NCI-H1436 (cell line): ENCODE measurements around the gene IMPDH1.

ENCODE experiments used
- DNase-seq: peaks from one replicate; lab custom pipeline; 2025; lab: John Stamatoyannopoulos, UW

Gene IMPDH1

DNA sequence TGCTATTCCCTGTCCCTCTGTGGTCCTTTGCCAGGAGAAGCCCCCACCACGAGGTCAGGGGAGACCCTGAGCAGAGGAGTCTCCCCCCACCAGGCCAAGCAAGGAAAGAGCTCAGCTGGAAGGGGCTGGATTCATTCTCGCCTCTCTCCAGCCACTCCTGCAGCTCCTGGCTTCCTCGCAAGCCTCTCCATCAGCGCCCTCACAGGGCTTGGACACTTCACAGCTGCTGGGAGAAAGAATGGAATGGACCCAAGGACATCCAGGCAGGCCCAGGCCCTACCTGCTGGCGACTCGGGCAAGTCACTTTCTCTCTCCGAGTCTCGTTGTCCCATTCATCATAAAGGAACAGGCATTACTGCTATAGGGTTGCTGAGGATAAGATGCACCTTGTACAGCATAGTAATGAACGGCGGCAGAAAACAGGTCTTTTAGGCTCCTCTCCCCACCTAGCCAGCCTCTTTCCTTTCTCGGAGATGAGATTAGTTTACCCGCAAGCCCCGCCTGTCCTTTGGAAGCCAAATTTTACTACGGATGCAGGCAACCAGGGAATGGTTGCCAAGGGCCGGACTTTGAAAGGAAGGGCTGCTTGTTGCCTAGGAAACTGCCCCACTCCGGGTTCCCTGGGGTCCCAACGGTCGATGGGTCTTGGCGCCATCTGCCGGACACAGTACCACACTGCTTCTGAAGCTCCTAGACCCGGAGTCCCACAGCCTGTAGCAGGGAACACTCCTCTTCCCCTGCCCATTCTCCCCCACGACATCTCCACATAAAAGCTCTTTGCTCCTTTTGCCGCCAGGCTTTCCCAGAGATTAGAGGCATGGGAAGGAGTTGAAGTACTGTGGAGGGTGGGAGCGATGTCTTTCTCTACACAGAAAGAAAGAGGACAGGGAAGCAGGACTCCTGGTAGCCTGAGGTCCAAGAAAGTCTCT, 22.3 kb downstream of the IMPDH1 start:
- peak; percentile 64 for DNase-seq

DNA sequence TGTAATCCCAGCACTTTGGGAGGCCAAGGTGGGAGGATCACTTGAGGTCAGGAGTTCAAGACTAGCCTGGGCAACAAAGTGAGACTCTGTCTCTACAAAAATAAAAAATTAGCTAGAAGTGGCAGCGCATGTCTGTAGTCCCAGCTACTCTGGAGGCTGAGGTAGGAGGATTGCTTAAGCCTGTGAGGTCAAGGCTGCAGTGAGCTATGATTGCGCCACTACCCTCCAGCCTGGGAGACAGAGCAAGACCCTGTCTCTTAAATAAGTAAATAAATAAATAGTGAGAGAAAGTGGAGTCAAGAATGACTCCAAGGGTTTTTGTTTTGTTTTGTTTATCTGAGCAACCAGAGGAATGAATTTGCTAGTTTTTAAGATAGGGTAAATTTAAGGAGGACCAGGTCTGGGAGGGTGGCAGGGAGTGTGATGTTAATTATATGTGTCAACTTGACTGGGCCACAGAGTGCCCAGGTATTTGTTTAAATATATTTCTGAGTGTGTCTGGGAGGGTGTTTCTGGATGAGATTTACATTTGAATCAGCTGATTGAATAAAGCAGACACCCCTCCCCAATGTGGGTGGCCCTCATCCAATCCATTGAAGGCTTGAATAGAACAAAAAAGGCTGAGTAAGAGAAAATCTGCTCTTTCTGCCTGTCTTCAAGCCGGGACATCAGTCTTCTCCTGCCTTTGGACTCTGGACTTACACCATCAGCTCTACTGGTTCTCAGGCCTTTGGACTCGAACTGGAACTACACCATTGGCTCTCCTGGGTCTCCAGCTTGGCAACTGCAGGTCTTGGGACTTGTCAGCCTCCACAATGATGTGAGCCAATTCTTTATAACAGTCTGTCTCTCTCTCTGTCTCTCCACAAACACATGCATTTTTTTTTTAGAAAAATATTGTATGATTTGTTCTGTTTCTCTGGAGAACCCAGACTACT, 23.5 kb downstream of the IMPDH1 start:
- no peak for DNase-seq

DNA sequence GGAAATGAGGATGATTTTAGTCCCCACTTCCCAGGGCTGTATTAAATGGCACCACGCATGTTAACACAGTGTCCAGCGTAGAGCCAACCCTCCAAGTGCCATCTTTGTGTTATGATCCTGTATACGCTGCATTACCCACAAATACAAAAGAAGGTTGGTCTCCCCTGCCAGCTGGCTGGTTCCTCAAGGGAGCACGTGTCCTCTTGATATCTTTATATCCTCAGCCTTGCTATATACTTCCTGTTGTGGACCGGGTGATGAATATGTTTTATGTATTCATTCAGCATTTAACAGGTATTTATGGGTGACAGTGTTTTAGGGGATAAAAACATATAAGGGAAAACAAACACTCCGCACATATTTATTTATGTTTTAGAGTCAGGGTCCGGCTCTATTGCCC, 25.1 kb downstream of the IMPDH1 start:
- no peak for DNase-seq

DNA sequence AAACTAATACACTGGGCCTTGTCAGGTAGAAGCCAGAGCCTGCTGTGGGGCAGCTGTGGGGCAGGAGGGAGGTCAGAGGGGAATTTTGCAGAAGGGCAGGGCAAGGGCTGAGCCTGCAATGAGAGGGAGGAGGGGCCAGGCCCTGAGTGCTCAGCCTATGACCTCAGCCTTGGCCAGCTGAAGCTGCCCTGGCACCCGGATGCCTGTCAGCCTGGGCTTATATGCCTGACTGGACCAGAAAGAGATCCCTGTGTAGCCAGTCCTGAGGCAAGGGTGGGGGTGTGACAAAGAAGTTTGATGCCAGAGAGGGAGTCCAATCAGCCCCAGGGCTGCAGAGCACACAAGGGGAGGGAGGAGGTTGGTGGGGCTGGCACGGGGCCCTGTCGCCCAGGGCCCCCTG, 26.0 kb downstream of the IMPDH1 start:
- no peak for DNase-seq

DNA sequence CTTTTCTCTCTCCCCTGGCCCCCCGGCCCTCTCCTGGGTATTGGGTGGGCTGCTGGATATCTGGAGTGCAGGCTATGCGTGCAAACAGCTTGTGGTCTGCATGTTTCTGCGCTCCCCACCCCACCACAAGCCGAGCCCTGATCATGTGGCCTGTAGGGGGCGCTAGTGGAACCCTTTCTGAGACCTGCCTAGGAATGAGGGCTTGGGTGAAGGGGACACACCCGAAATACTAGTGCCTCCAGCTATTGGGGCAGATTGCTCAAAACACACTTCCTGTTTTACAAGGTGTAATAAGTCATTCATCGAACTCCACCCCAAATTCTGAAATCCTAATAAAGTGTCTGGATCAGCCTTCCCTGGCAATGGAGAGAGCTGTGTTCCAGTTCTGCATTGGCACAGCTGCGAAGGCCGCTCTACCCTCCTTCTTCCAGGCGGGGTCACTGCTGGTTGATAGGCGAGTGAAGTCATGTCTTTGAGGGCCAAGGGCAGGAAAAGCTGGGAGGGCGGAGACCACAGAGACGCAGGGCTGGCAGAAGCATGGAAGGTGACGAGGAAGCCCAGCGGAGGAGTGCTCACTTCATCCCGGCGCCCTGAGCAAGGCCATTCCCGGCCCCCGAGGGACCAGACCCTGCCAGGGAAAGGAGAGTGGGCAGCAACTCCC, 28.5 kb downstream of the IMPDH1 start:
- DNase-seq: no peak

DNA sequence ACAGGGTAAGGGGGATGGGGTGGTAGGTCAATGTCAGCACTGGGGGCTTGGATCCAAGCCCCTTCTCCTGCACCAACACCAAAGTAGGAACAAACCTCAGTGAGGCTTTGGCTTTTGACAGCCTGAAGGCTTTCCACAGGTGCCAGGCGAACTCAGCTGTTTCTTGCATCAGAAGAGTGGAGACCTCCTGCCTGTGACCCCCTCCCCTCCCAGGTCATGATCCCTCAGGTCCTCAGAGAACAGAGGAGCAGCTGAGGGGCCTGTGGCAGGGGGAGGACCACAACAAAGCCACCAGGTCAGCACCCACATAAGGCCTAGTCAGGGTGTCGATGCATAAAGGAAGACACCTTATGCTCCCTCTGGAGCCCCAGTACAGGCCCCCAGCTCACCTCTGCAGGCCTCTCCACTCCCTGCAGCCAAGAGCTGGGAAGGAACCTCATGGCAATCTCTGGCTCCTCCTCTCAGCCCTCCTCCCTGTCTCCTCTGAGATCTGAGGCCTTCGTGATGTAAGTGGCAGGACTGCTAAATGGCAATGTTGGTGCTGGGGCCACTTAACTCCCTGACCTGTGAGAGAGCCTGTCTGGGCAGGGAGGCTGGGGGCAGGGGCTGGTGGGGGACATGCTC, 29.2 kb downstream of the IMPDH1 start:
- DNase-seq: no peak

DNA sequence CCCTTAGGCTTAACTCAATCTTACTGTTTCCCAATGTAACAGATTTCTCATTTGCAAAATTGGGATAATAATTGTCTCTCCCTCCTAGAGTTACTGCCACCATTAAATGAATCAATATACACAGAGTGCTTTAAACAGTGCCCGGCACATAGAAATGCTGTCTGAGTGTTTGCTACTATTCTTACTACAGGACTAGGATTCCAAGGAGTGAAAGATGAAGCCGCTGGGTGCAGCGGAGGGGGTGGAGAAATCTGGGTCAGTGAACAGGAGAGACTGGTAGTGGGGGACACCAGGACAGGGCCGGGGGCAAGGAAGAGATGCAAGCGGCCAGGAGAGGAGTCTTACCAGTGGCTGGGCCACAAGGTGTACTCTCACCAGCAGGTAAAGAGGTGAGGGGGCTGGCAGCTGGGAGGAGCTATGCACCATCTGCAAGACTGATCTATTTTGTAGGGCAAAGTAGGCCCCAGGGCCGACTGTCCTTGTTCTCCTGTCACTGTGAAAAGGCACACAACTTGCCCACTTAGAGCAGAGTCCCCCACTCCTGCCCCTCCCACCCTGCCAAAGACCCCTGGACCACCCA, 29.8 kb downstream of the IMPDH1 start:
- DNase-seq: no peak

DNA sequence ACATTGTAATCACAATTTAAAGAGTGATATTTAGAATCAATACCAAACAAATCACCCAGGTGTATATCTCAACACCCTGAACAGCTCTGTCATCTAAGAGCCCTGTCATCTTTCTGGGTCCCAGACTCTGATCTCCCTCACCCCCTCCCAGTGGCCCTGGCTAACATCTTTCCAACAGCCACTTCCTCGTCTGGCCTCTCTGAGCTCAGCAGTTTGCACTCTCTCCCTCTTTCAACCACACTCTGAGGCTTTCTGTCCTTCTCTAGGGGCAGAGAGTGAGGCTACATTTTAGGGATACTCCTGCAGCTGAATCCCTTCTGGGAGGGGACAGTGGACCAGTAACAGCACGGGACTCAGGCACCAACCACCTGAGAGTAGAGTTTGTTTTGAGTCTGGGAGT, 31.1 kb downstream of the IMPDH1 start:
- DNase-seq: no peak

DNA sequence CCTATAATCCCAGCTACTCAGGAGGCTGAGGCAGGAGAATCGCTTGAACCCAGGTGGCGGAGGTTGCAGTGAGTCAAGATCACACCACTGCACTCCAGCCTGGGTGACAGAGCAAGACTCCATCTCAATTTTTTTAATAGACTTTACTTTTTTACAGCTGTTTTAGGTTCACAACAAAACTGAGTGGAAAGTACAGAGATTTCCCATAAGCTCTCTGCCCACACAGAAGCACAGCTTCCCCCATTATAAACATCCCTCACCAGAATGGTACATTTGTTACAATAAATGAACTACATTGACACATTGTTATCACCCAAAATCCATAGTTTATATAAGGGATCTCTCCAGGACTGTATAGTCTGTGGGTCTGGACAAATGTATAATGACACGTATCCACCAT, 33.7 kb downstream of the IMPDH1 start:
- no peak for DNase-seq

DNA sequence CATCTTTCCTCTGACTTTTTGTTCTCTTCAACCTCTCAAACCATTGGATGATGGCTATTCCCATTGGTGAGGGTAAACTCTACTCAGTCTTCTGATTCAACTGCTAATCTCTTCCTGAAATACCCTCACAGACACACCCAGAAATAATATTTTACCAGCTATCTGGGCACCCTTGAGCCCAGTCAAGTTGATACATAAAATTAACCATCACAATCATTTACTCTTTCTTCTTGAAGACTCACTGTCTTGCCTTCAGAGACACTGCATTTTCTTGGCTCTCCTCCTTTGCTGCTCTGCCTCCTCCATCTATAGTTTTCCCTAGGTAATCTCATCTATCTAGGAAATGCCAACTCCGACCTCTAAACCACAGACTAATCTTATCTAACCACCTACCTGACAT, 35.7 kb downstream of the IMPDH1 start:
- no peak for DNase-seq

DNA sequence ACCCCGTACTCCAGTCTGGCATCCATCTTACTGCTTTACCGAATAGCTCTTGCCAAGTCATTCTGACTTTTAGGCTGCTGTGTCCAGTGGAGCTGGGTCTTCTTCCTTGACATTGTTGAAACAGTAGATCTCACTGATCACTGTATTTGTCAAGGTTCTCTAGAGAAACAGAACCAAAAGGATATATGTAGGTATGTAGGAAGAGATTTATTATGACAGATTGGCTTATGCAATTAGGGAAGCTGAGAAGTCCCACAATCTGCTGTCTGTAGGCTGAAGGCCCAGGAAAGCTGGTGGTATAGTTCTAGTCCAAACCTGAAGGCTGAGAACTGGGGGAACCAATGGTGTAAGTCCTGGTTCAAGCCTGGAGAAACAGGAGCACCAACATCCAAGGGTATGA, 36.2 kb downstream of the IMPDH1 start:
- no peak for DNase-seq

DNA sequence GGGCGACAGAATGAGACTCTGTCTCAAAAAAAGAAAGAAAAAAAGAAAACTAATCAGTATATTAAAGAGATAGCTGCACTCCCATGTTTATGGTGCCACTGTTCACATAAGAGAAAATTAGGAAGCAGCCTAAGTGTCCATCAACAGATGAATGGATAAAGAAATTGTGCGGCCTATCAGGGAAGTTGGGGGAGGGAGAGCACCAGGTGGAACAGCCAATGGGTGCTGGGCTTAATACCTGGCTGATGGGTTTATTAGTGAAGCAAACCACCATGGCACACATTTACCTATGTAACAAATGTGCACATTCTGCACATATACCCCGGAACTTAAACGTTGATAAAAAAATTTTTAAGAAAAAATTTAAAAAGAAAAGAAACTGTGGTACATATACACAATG, 39.3 kb downstream of the IMPDH1 start:
- no peak for DNase-seq

DNA sequence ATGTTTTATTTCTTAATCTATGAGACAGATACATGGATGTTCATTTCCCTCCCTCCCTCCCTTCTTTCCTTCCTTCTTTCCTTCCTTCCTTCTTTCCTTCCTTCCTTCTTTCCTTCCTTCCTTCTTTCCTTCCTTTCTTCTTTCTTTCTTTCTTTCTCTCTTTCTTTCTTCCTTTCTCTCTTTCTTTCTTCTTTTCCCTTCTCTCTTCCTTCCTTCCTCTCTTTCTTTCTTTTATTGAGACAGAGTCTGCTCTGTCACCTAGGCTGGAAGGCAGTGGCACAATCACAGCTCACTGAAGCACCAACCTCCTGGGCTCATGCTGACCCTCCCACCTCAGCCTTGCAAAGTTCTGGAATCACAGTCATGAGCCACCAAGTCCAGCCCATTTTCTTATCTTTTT, 42.8 kb downstream of the IMPDH1 start:
- no peak for DNase-seq

DNA sequence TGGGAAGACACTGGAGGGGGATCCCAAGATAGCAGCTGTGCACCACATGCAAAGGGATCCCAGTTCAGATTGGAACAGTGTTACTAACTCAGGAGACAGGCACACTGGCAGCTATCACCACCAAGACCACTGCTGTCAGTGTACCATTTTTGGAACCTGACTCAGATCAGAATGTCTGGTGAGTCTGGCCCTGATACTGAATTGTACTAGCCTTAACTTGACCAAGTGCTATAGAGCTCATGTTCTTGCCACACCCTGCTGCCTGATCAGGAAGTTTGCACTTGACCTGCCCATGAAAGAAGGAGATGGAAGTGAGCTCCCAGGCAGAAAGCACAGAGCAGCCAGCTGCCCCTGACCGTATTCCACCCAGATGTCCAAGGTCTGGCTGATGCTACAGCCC, 43.5 kb downstream of the IMPDH1 start:
- DNase-seq: no peak

DNA sequence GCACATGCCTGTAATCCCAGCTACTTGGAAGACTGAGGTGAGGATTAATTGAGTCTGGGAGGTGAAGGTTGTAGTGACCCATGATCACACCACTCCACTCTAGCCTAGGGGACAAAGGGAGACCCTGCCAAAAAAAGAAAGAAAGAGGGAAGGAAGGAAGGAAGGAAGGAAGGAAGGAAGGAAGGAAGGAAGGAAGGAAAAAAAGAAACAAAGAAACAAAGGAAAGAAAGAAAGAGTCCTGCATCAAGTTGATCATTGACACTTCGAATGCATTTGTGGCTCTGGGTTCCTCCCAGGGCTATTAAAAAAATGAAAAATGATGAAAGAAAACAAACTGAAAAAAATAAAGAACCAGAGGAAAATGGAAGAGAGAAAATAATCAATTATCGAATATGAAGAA, 44.4 kb downstream of the IMPDH1 start:
- no peak for DNase-seq

DNA sequence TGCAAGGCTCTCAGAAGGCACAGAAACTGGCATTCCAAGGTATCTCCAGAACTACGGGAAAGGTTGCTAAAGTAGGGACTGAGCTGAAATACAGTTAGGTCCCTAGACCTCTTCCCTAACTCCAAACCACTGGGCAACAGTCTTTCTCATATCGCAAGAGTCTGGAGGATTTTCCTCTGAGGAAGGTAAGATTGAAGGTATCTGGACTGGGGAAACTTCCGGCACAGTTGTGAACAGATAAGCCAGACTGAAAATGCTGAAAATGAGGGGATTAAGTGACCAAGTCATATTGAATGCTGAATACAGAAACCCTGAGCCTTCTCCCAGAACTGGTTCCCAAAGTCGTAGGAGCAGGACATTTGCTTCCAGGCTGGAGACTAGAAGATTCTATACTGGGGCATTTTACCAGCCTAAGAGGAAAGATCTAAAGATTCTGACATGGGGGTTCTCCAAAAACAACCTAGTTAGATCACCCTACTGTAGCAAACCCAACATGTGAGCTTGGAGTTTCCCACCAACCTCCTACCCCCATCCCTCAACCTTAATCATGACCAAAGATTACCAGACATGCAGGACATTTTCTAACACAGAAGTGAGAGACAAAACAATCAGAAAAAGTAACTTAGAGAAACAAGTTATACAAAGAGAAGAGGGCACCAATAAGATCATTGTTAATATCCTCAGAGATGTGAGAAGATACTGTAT, 45.5 kb downstream of the IMPDH1 start:
- DNase-seq: no peak

DNA sequence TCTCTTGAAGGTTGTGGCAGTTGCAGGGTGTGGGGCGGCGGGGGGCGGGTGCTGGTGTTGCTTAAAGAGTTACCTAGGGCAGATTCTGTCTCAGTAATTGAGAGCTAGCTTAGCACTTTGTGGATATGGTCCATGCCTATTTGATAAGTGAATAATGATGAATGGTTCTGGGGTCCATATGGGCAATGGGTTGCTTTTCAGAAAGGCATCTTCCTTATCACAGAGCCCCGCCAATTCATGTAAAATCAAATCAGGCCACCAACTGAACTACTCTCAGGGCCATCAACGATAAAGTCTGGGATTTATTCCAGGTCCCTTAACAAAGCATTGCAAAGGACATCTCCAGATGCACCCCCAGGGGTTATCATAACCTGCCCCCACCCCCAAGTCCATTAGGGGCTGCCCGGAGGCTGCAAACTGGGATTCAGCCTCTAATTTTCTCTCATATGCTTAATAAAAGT, 46.5 kb downstream of the IMPDH1 start:
- no peak for DNase-seq

DNA sequence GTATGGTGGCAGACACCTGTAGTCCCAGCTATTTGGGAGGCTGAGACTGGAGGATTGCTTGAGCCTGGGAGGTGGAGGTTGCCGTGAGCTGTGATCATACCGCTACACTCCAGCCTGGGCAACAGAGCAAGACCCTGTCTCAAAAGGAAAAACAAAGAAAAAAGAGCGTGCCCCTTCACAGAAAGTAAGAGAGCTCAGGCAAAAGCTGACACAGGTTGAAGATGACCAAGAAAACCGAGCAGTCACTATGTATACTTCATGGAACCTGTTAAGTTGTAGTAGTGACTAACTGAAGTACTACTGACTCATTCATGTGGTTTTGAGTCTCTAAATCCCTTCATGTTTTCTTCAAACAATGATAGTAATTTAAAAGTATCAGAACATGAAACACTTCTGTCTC, 47.1 kb downstream of the IMPDH1 start:
- DNase-seq: no peak

DNA sequence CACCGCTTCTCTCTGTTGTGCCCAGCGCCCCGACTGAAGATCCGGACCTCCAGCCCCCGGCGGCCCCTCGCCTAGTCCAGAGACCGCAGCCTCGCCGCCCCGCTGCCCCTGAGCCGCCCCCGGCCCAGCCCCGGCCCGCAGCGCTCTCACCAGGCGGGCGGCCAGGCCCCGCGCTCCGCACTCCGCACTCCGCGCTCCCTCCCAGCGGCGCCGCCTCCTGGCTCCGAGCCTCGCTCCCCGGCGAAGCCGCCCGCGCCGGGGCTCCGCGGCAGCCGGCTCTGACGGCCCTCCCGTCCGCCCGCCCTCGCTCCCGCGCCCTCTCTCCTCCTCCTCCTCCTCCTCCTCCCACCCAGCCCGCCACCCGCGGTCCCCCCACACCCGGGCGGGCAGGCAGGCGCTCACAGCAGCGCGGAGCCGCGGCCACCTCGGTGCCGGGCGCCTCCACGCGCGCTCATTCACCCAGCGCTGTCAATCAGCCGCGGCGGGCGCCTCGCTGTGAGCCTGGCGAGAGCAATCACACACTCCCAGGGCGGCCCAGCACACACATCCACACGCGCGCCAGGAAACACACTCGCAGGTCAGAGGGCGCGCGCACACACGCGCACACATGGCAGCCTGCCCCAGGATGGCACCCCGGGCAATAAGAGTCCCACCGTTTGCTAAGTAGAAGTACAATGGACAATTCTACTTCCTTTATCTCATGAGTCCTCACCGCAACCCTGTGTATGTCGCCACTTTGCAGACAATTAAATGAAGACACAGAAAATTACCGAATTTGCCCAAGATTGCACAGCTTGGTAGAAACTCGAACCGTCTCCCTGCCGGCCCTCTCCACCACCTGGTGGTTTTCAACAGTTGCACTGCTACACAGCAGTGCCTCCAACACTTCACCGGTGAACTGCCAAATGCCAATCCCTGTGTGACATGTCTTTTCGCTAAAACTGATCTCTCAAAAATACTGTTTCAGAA, 48.1 kb downstream of the IMPDH1 start, which contains the start of gene PRRT4:
PRRT4 (minus strand) TSS at position 280 of the 969 bp plus-strand sequence.
- DNase-seq: no peak

DNA sequence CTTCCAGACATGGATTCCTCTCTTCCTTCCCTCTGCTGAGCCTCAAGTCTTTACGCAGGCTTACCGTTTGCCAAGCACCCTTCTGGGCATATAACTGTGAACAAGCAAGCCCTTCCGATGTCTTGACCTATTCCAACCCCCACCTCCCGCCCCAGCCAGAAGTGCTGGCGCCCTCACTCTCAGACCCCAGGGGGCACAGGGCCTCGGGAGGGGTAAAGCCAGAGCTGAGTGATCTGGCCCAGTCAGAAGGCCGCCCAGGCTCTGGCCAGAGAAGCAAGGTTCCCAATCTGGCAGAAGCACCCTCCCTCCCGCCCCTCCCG, 49.5 kb downstream of the IMPDH1 start:
- DNase-seq: no peak
